MCF 10A (cell line): ENCODE measurements around the gene UCN2. TPM values are rescaled to one million over a fixed set of nuclear protein-coding genes. Genes with fewer than 3 reads are reported as not detected.
"Not testable (repeated sequence)": the region's sequence is repeated elsewhere in the genome, so short reads cannot be mapped to it uniquely, and the experiment has no call there.

Experiments
- BruUV-seq: library from RNA; stranded (reverse); fragments of 400-500 nt; replicated peaks from 2 replicates; lab custom pipeline; 2021; lab: Mats Ljungman, UMichigan
- CTCF ChIA-PET: fragments of 300-600 bp; sonication (Branson Sonifier 250); formaldehyde crosslinking; extraction: SDS; loops from one replicate; lab custom pipeline; 2021; ENCODE audit warnings: antibody characterized with exemption, inconsistent platforms; lab: Yijun Ruan, JAX
- POLR2A ChIA-PET: fragments of 300-600, 350-650 bp; sonication (Branson Sonifier 250); formaldehyde crosslinking; extraction: SDS; loops from one replicate; lab custom pipeline; 2020; ENCODE audit warnings: antibody characterized with exemption, inconsistent platforms; lab: Yijun Ruan, JAX
- DNase-seq: peaks from one replicate; pipeline ENCODE4 v3.0.0-alpha.2; 2018; ENCODE audit not compliant: unreplicated experiment
- H3K27ac Mint-ChIP-seq: one replicate; pipeline ENCODE4 v1.8.0; 2022; ENCODE audit warnings: mild to moderate bottlenecking, low read depth, mixed read lengths; ENCODE audit not compliant: unreplicated experiment
- H3K27me3 Mint-ChIP-seq: one replicate; pipeline ENCODE4 v1.8.0; 2022; ENCODE audit warnings: mixed read lengths; ENCODE audit not compliant: insufficient read depth, unreplicated experiment
- H3K36me3 Mint-ChIP-seq: one replicate; pipeline ENCODE4 v1.8.0; 2022; ENCODE audit warnings: mild to moderate bottlenecking, moderate library complexity, mixed read lengths; ENCODE audit not compliant: insufficient read depth, unreplicated experiment
- H3K4me1 Mint-ChIP-seq: one replicate; pipeline ENCODE4 v1.8.0; 2022; ENCODE audit warnings: mixed read lengths; ENCODE audit not compliant: insufficient read depth, unreplicated experiment
- H3K4me3 Mint-ChIP-seq: one replicate; pipeline ENCODE4 v1.8.0; 2022; ENCODE audit warnings: mild to moderate bottlenecking, moderate library complexity, mixed read lengths; ENCODE audit not compliant: unreplicated experiment
- H3K9me3 Mint-ChIP-seq: one replicate; pipeline ENCODE4 v1.8.0; 2022; ENCODE audit warnings: mixed read lengths; ENCODE audit not compliant: unreplicated experiment
- CTCF ChIP-seq: fragments of 200-600 bp; IDR thresholded peaks from one replicate; pipeline ENCODE4 v1.8.0; 2022; ENCODE audit warnings: antibody characterized with exemption, mild to moderate bottlenecking; ENCODE audit not compliant: unreplicated experiment
- intact Hi-C: fragments of 100-400 bp; cut with micrococcal nuclease; formaldehyde crosslinking; loops from 2 replicates; pipeline ENCODE4 v1.14.1; 2022
- total RNA-seq: library from RNA; stranded (reverse); gene quantifications from 2 replicates; pipeline ENCODE4 v1.2.3, GENCODE V29; 2022

UCN2 gene
- total RNA-seq, 1 experiment from 2014 or later = 3.8 TPM

DNA sequence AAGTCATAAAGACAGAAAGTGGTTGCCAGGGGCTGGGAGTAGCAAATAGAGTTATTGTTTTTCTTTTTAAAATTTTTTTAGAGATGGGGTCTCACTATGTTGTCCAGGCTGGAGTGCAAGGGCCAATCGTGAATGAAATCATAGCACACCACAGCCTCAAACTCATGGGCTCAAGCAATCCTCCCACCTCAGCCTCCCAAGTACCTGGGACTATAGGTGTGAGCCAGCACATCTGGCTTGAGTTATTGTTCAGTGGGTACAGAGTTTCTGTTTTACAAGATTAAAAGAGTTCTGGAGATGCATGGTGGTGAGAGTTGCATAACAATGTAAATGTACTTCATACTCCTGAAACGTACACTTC, 30.6 kb downstream of the UCN2 start:
- intact Hi-C loops = no loop called here
- H3K4me3 Mint-ChIP-seq = no peak overlapping the region
- BruUV-seq = no TSS peak

DNA sequence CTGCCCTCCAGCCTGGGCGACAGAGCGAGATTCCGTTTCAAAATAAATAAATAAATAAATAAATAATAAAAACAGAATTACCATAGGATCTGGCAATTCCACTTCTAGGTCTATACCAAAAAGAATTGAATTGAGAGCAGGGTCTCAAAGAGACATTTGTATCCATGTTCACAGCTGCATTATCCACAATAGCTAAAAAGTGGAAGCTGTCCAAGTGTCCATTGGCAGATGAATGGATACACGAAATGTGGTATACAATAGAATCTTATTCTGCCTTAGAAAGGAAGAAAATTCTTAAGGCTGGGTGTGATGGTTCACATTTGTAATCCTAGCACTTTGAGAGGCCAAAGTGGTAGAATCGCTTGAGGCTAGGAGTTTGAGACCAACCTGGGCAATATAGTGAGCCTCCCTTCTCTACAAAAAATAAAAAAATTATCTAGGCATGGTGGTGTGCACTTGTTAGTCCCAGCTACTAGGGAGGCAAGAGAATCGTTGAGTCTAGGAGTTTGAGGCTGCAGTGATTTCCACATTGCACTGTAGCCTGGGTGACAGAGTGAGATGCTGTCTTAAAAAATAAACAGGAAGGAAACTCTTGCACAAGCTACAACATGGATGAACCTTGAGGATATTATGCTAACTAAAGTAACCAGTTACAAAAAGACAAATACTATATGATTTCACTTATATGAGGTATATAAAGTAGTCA, 31.2 kb downstream of the UCN2 start:
- Mint-ChIP-seq H3K9me3 (no peaks in the 10 kb centered on the region), H3K36me3 (peaks cover 16% of the 10 kb centered on the region), H3K27ac (no peak overlapping the region), H3K4me1 (peaks cover 5% of the 10 kb centered on the region), H3K27me3 (no peaks in the 10 kb centered on the region), H3K4me3 (no peak overlapping the region)
- intact Hi-C loops = no loop called here
- ChIA-PET CTCF (interaction anchor here (0.7 to 2.3 kb wide), 5 partner anchors 8 to 97 kb away, joined by 3 to 11 read pairs (median 3); no protein-coding TSS in a partner anchor), POLR2A (interaction anchor here (1.6 to 1.8 kb wide), 2 partner anchors 9 to 25 kb away, joined by 4 to 5 read pairs; no protein-coding TSS in a partner anchor)
- BruUV-seq = no TSS peak
- DNase-seq = no peak
- TF ChIP-seq CTCF = no peak

More for the DNA sequence above, 30.6 kb downstream of the UCN2 start:
- Mint-ChIP-seq H3K27me3 (no peaks in the 10 kb centered on the region), H3K27ac (no peak overlapping the region), H3K36me3 (peaks cover 22% of the 10 kb centered on the region), H3K9me3 (no peaks in the 10 kb centered on the region), H3K4me1 (peaks cover 5% of the 10 kb centered on the region)
- ChIA-PET CTCF (interaction anchor here (1.0 to 2.3 kb wide), 2 partner anchors 15 to 97 kb away, joined by 4 to 11 read pairs; no protein-coding TSS in a partner anchor), POLR2A (interaction anchor here (1.1 to 1.8 kb wide), 3 partner anchors 9 to 25 kb away, joined by 4 to 5 read pairs (median 4); no protein-coding TSS in a partner anchor)
- no peak for TF ChIP-seq CTCF
- DNase-seq = no peak

GRCh38 chr3:48530701-48531100, 32.9 kb downstream of the UCN2 start:
- H3K4me3 Mint-ChIP-seq, H3K9me3 Mint-ChIP-seq, H3K27ac Mint-ChIP-seq, H3K4me1 Mint-ChIP-seq, BruUV-seq, H3K27me3 Mint-ChIP-seq, intact Hi-C loops, DNase-seq: not testable (repeated sequence)
- ChIA-PET CTCF (interaction anchor here (0.7 to 1.1 kb wide), 2 partner anchors 19 to 78 kb away, joined by 3 read pairs; partner anchors contain the start of gene UQCRC1), POLR2A (interaction anchor here (1.1 to 1.2 kb wide), 2 partner anchors 11 to 91 kb away, joined by 3 to 5 read pairs; partner anchors contain the start of gene CCDC51)
- peaks cover 25% of the 10 kb centered on the region for H3K36me3 Mint-ChIP-seq

GRCh38 chr3:48528754-48529153, 34.8 kb downstream of the UCN2 start:
- Mint-ChIP-seq H3K27ac (no peak overlapping the region), H3K4me3 (no peak overlapping the region), H3K27me3 (no peaks in the 10 kb centered on the region), H3K9me3 (no peaks in the 10 kb centered on the region), H3K4me1 (peaks cover 5% of the 10 kb centered on the region), H3K36me3 (peaks cover 23% of the 10 kb centered on the region)
- intact Hi-C loops = no loop called here
- ChIA-PET POLR2A (interaction anchor here (0.6 to 1.1 kb wide), 3 partner anchors 63 to 88 kb away, joined by 3 read pairs; partner anchors contain the start of gene ATRIP), CTCF (interaction anchor here (0.6 to 1.0 kb wide), 6 partner anchors 16 to 262 kb away, joined by 3 to 5 read pairs (median 3); partner anchors contain the start of gene PFKFB4)
- no TSS peak for BruUV-seq
- peak; percentile 6 for DNase-seq
- no peak for TF ChIP-seq CTCF
